Lower leg skin (tissue), 3 donors: ENCODE data around the gene BPIFA2.

Experiments
- POLR2A ChIP-seq, 2 donors: fragments of 450-650 bp; IDR thresholded peaks; one replicate each; pipeline ENCODE4 v1.6.1; 2016 to 2017; ENCODE audit warnings: antibody characterized with exemption in 2 of 2, mild to moderate bottlenecking in 1 of 2, moderate library complexity in 1 of 2
- TF ChIP-seq, protein P1 (sequence below), 3 donors: fragments of 450-650 bp; IDR thresholded peaks; one replicate each; pipeline ENCODE4 v1.5.1; 2016; ENCODE audit warnings: antibody characterized with exemption in 3 of 3, mild to moderate bottlenecking in 3 of 3, moderate library complexity in 2 of 3

DNA sequence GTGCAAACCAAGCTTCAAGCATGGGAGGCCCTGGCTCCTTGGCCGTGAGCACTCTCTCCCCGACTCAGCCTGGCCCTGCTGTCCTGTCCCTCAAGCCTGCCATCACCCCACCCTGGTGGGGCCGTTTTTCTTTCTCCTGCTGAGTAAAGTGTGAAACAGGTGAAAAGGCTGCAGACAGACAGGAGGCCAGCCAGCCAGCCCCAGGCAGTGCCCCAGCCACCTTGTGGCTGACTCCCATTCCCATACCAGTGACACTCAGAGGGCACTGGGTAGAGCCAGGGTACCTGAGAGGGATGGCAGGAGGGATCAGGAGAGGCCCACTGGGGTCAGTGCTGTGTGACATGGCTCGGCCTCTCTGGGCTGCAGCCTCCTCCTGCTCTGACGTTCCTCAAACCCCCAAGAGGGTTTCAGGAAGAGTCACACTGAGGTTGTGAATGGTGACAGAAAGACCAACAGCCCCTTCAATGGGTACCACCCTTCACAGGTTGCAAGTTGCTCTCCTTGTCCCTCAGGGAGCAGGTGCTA lies 35.9 kb upstream of the BPIFA2 start:
- TF ChIP-seq, protein P1, sequence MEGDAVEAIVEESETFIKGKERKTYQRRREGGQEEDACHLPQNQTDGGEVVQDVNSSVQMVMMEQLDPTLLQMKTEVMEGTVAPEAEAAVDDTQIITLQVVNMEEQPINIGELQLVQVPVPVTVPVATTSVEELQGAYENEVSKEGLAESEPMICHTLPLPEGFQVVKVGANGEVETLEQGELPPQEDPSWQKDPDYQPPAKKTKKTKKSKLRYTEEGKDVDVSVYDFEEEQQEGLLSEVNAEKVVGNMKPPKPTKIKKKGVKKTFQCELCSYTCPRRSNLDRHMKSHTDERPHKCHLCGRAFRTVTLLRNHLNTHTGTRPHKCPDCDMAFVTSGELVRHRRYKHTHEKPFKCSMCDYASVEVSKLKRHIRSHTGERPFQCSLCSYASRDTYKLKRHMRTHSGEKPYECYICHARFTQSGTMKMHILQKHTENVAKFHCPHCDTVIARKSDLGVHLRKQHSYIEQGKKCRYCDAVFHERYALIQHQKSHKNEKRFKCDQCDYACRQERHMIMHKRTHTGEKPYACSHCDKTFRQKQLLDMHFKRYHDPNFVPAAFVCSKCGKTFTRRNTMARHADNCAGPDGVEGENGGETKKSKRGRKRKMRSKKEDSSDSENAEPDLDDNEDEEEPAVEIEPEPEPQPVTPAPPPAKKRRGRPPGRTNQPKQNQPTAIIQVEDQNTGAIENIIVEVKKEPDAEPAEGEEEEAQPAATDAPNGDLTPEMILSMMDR (IDR thresholded peaks at IDR 0.05): no peak
- no peak for TF ChIP-seq POLR2A (IDR thresholded peaks at IDR 0.05)
